AG09319 (cell line): Measurements from ENCODE around the gene CELSR3.

Source experiments
- DNase-seq: peaks from one replicate; pipeline ENCODE4 v3.0.0-alpha.2; 2010; ENCODE audit warnings: low read depth; ENCODE audit errors: extremely low read depth
- CTCF ChIP-seq: IDR thresholded peaks from 2 replicates; pipeline ENCODE4 v1.5.1; 2011; ENCODE audit warnings: low read depth, mild to moderate bottlenecking, inconsistent platforms, low read length, moderate library complexity

Gene CELSR3

GRCh38 chr3:48656841-48657281 lies 5.8 kb downstream of the CELSR3 start:
- TF ChIP-seq CTCF = no peak
- no peak for DNase-seq

- TF ChIP-seq CTCF = peak; percentile 17
- DNase-seq = no peak
These were observed 6.4 kb downstream of the CELSR3 start for GRCh38 chr3:48656061-48656840.

GRCh38 chr3:48655606-48656005 lies 7.1 kb downstream of the CELSR3 start:
- DNase-seq = no peak
- no peak for TF ChIP-seq CTCF

- TF ChIP-seq CTCF = no peak
- DNase-seq = no peak
These were observed 7.6 kb downstream of the CELSR3 start for GRCh38 chr3:48655063-48655462.

- no peak for DNase-seq
- no peak for TF ChIP-seq CTCF
These were observed 9.6 kb downstream of the CELSR3 start for GRCh38 chr3:48652923-48653715.

GRCh38 chr3:48651771-48652170 lies 10.9 kb downstream of the CELSR3 start:
- TF ChIP-seq CTCF = no peak
- DNase-seq = no peak

- no peak for TF ChIP-seq CTCF
- DNase-seq = no peak
These were observed 12.0 kb downstream of the CELSR3 start for GRCh38 chr3:48650723-48651122.
